Gastrocnemius medialis (tissue), 4 donors: Measurements from ENCODE around the gene BMP10. TPM values are rescaled to one million over a fixed set of nuclear protein-coding genes. Genes with fewer than 3 reads are reported as not detected.
"Not testable (repeated sequence)": the region's sequence is repeated elsewhere in the genome, so short reads cannot be mapped to it uniquely, and the experiment has no call there.

ENCODE experiments used
- ATAC-seq, 2 donors: fragments of 150-250 bp; one replicate each; pipeline ENCODE4 v1.9.1; 2016
- DNase-seq, 2 donors: peaks; one replicate each; pipeline ENCODE4 v3.0.0-alpha.2; 2019
- H3K27ac ChIP-seq, 4 donors: fragments of 200-600 bp; sonication (generic); 1 replicate in 1 of 4; 2 replicates in 3 of 4; pipeline ENCODE4 v1.5.1; 2016 to 2018; ENCODE audit warnings: mild to moderate bottlenecking in 2 of 4, moderate library complexity in 1 of 4
- H3K27me3 ChIP-seq, 3 donors: fragments of 200-600 bp; sonication (generic) in 2 of 3; 1 replicate in 1 of 3; 2 replicates in 2 of 3; pipeline versions ENCODE4 v1.5.1 to v1.6.0; 2016 to 2019; ENCODE audit warnings: mild to moderate bottlenecking in 1 of 3, moderate library complexity in 1 of 3
- H3K36me3 ChIP-seq, 2 donors: fragments of 200-600 bp; sonication (generic) in 1 of 2; one replicate each; pipeline ENCODE4 v1.5.1; 2017 to 2018
- H3K4me1 ChIP-seq, 2 donors: fragments of 200-600 bp; sonication (generic) in 1 of 2; one replicate each; pipeline ENCODE4 v1.5.1; 2016 to 2017; ENCODE audit warnings: mild to moderate bottlenecking in 2 of 2
- H3K4me3 ChIP-seq, 4 donors: fragments of 200-600 bp; sonication (generic) in 3 of 4; 1 replicate in 1 of 4; 2 replicates in 3 of 4; pipeline ENCODE4 v1.5.1; 2016 to 2019; ENCODE audit warnings: mild to moderate bottlenecking in 2 of 4
- H3K9me3 ChIP-seq, 3 donors: fragments of 200-600 bp; sonication (generic) in 2 of 3; 1 replicate in 1 of 3; 2 replicates in 2 of 3; pipeline ENCODE4 v1.5.1; 2016 to 2019
- CTCF ChIP-seq, 5 experiments: fragments of 450-650 bp in 3 of 5; fragments of 200-600 bp in 2 of 5; sonication (generic) in 2 of 5; IDR thresholded peaks in 4 of 5; conservative IDR thresholded peaks in 1 of 5; 1 replicate in 4 of 5; 2 replicates in 1 of 5; pipeline ENCODE4 v1.5.1; 2016 to 2019; ENCODE audit warnings: antibody characterized with exemption in 5 of 5, mild to moderate bottlenecking in 3 of 5, moderate library complexity in 3 of 5
- POLR2A ChIP-seq, 2 donors: fragments of 450-650 bp; IDR thresholded peaks; one replicate each; pipeline ENCODE4 v1.6.1; 2017; ENCODE audit warnings: antibody characterized with exemption in 2 of 2, mild to moderate bottlenecking in 2 of 2, moderate library complexity in 2 of 2
- in situ Hi-C, 4 donors: fragments of 200-750 bp; cut with MboI; loops; one replicate each; pipeline versions ENCODE4 v1.15.0 to v1.8.0; 2017; ENCODE audit warnings: low sequenced_read_pairs in 4 of 4
- intact Hi-C: fragments of 100-400 bp; cut with DNase I; formaldehyde crosslinking; loops from one replicate; pipeline ENCODE4 v1.15.1; 2023; ENCODE audit warnings: low total_unique reads
- total RNA-seq, 4 donors: library from RNA; depleted of rRNA; stranded (reverse); fragments of >200 nt; gene quantifications; one replicate each; pipeline versions ENCODE4 v1.1.0 to v1.2.3, GENCODE V29; 2016

BMP10 gene
- total RNA-seq, 4 donors from 2014 or later = not detected

- intact Hi-C loops = loop anchor here (5.0 to 10.0 kb wide), 2 partner anchors 70 to 153 kb away; no protein-coding TSS in a partner anchor
Observed at GRCh38 chr2:68905116-68905515, 33.9 kb upstream of the BMP10 start.

DNA sequence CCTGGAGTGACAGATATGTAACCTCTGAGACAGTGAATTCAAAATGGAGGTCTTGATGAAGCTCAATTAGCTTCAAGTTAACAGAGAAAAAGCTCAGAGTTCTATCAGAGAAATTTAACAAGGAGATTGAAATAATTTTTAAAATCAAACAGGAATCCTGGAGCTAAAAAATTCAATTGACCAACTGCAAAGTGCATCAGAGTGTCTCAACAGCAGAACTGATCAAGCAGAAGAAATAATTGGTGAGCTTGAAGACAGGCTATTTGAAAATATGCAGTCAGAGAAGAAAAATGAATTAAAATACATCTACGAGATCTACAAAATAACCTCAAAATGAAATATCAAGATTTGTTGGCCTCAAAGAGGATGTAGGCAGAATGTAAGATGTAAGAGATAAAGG is 30.4 kb upstream of the BMP10 start:
- no peak for ATAC-seq
- DNase-seq = no peak
- Histone ChIP-seq H3K27me3 (no peaks in the 10 kb centered on the region), H3K36me3 (no peaks in the 10 kb centered on the region), H3K27ac (no peak overlapping the region), H3K4me1 (no peaks in the 10 kb centered on the region), H3K9me3 (peaks cover 0 to 4% (median 0%) of the 10 kb centered on the region in 3 donors), H3K4me3 (no peak overlapping the region)
- in situ Hi-C loops (loop anchor here in 1 of 4 donors (25.0 kb wide), 2 partner anchors 164 to 414 kb away; partner anchors contain the start of gene ARHGAP25), intact Hi-C loops (loop anchor here (10.0 kb wide), 1 partner anchor 67 kb away; no protein-coding TSS in a partner anchor)
- TF ChIP-seq POLR2A (IDR thresholded peaks at IDR 0.05) (no peak), CTCF (IDR thresholded peaks at IDR 0.05 in 4 of 5, conservative IDR thresholded peaks at IDR 0.05 in 1 of 5) (no peak)

More at GRCh38 chr2:68905116-68905515, 33.9 kb upstream of the BMP10 start:
- Histone ChIP-seq H3K27ac (no peak overlapping the region), H3K9me3 (peaks cover 0 to 4% (median 0%) of the 10 kb centered on the region in 3 donors), H3K36me3 (no peaks in the 10 kb centered on the region), H3K27me3 (no peaks in the 10 kb centered on the region), H3K4me1 (peaks cover 8 to 10% of the 10 kb centered on the region in 2 donors), H3K4me3 (no peak overlapping the region)
- TF ChIP-seq POLR2A (IDR thresholded peaks at IDR 0.05) = no peak
- no peak for TF ChIP-seq CTCF (IDR thresholded peaks at IDR 0.05 in 4 of 5, conservative IDR thresholded peaks at IDR 0.05 in 1 of 5)
- no peak for ATAC-seq
- DNase-seq = no peak
- in situ Hi-C loops = loop anchor here in 1 of 4 donors (25.0 kb wide), 2 partner anchors 168 to 418 kb away; partner anchors contain the start of gene ARHGAP25

GRCh38 chr2:68901199-68901514 is 30.0 kb upstream of the BMP10 start:
- TF ChIP-seq CTCF (IDR thresholded peaks at IDR 0.05 in 4 of 5, conservative IDR thresholded peaks at IDR 0.05 in 1 of 5) = no peak
- no peak for TF ChIP-seq POLR2A (IDR thresholded peaks at IDR 0.05)
- H3K4me3 ChIP-seq = no peak overlapping the region
- in situ Hi-C loops = loop anchor here in 1 of 4 donors (25.0 kb wide), 2 partner anchors 164 to 414 kb away; partner anchors contain the start of gene ARHGAP25
- no peak overlapping the region for H3K27ac ChIP-seq
- intact Hi-C loops = loop anchor here (10.0 kb wide), 1 partner anchor 66 kb away; no protein-coding TSS in a partner anchor
- H3K4me1 ChIP-seq = no peaks in the 10 kb centered on the region
- DNase-seq (no peak), ATAC-seq (no peak)
- no peaks in the 10 kb centered on the region for H3K27me3 ChIP-seq
- peaks cover 0 to 4% (median 0%) of the 10 kb centered on the region in 3 donors for H3K9me3 ChIP-seq
- no peaks in the 10 kb centered on the region for H3K36me3 ChIP-seq

DNA sequence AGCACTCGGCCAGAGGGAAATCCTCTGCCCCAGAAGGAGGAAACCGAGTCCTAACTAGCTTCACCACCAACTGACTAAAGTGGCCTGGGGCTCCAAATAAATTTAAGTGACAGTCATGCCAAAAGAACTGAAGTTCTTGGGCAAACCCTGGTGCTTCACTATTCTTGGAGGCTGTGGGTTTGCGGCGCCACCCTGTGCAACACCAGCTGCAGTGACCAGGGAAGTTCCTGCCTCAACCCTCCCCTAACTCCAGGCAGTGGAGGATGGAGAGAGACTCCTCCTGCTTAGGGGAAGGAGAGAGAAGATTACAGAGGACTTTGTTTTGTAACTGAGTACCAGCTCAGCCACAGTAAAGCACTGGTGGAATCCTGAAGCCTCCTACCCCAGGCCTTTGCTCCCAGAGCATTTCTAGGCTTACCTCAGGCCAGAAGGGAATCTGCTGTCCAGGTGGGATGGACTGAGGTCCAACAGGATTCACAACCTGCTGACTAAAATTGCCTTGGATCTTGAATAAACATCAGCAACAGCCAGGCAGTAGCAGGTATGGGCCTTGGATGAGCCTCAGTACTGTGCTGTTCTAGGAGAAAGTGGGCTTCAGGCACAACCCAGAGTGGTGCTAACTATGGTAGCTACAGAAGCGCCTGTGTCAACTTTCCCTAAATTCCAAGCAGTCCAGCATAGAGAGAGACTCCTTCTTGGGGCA is 29.4 kb upstream of the BMP10 start:
- Histone ChIP-seq H3K27me3 (no peaks in the 10 kb centered on the region), H3K4me1 (no peaks in the 10 kb centered on the region), H3K36me3 (no peaks in the 10 kb centered on the region), H3K27ac (no peak overlapping the region), H3K9me3 (peaks cover 0 to 4% (median 0%) of the 10 kb centered on the region in 3 donors), H3K4me3 (no peak overlapping the region)
- ATAC-seq (no peak), DNase-seq (no peak)
- intact Hi-C loops = loop anchor here (10.0 kb wide), 1 partner anchor 66 kb away; no protein-coding TSS in a partner anchor
- no peak for TF ChIP-seq POLR2A (IDR thresholded peaks at IDR 0.05)
- no peak for TF ChIP-seq CTCF (IDR thresholded peaks at IDR 0.05 in 4 of 5, conservative IDR thresholded peaks at IDR 0.05 in 1 of 5)
- in situ Hi-C loops = loop anchor here in 1 of 4 donors (25.0 kb wide), 2 partner anchors 163 to 413 kb away; partner anchors contain the start of gene ARHGAP25

DNA sequence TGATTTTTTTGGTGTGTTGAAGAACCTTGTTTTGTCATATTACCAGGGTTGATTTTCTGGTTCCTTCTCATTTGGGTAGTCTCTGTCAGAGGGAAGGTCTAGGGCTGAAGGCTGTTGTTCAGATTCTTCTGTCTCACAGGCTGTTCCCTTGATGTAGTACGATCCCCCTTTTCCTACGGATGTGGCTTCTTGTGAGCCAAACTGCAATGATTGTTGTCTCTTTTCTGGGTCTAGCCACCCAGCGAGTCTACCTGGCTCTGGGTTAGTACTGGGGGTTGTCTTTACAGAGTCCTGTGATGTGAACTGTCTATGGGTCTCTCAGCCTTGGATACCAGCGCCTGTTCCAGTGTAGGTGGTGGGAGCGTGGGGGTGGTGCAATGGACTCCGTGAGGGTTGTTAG is 24.8 kb upstream of the BMP10 start:
- H3K36me3 ChIP-seq, ATAC-seq, DNase-seq, in situ Hi-C loops, intact Hi-C loops, H3K4me3 ChIP-seq, H3K9me3 ChIP-seq, H3K27me3 ChIP-seq, H3K27ac ChIP-seq, H3K4me1 ChIP-seq: not testable (repeated sequence)
